ENCODE results near the gene NAPSA. TPM values are rescaled to one million over a fixed set of nuclear protein-coding genes. Genes with fewer than 3 reads are reported as not detected.
"Not testable (repeated sequence)": the region's sequence is repeated elsewhere in the genome, so short reads cannot be mapped to it uniquely, and the experiment has no call there.

Gene NAPSA
- polyA plus RNA-seq, 1 of the 3 experiments (the other 2 are of a cell fraction) = 0.43 TPM

DNA sequence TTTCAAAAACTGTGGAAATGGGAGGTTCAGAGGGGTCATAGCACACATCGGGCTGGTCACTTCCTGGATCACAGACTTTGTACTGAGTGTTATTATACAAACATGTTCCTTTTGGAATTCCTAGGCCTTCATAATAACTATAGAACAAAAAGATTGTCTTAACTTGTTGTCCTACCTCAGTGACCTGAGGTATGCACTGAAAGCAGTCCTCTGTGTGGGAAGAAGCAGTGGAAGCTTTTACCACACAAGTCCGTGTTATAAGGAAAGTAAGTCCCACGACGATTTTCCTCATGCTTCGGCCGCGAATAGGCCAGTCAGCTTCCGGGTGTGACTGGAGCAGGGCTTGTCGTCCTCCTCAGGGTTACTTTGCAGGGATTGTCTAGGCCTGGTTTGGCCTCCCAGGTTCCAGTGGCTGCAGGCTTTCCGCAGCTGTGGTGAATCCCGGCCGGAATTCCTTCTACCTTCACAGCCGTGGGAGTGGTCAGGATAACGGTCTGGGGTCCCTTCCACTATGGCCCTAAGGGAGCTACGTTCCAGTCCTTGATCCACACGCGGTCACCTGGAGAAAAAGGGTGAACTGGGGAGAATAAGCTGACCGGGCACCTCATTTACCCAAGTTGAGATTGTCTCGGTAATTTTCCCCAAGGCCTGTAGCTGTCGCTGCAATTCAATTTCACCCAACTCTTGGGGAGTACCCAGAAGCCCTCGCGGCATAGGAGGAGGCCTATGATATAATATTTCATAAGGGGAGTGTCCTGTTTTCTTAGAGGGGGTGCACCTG is 16.0 kb downstream of the NAPSA start:
- ChIA-PET CTCF (no interaction called here), POLR2A (no interaction called here)
- H3K9me2 ChIP-seq = no peaks in the 10 kb centered on the region
- H3K36me3 ChIP-seq (replicated peaks in 1 of 2; ENCODE audit: control insufficient read depth in 1 of 2, insufficient read depth in 2 of 2, low read length in 1 of 2) = no peaks in the 10 kb centered on the region
- no peak overlapping the region for H3K4me2 ChIP-seq
- 69% methylated on average over 20 of the region's 22 CpGs for WGBS (ENCODE audit: low lambda C conversion rate)
- TF ChIP-seq SIN3A (IDR thresholded peaks at IDR 0.05; ENCODE audit: borderline replicate concordance, low read depth, low read length) (no peak), GATA2 (CRISPR knock-in tag; IDR thresholded peaks at IDR 0.05) (no peak), POLR2AphosphoS5 (IDR thresholded peaks at IDR 0.05; ENCODE audit: low read depth, low read length) (no peak), MEF2A (IDR thresholded peaks at IDR 0.05; ENCODE audit: borderline replicate concordance, low read depth) (no peak), EZH2phosphoT487 (IDR thresholded peaks at IDR 0.05; ENCODE audit: borderline replicate concordance, low read depth) (no peak), MXI1 (IDR thresholded peaks at IDR 0.05; ENCODE audit: low read depth, low read length) (no peak), JUND (IDR thresholded peaks at IDR 0.05) (no peak), TCF12 (IDR thresholded peaks at IDR 0.05) (no peak)
- TF ChIP-seq, protein P1, sequence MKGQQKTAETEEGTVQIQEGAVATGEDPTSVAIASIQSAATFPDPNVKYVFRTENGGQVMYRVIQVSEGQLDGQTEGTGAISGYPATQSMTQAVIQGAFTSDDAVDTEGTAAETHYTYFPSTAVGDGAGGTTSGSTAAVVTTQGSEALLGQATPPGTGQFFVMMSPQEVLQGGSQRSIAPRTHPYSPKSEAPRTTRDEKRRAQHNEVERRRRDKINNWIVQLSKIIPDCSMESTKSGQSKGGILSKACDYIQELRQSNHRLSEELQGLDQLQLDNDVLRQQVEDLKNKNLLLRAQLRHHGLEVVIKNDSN (IDR thresholded peaks at IDR 0.05; ENCODE audit: borderline replicate concordance, low read depth) = no peak
- TF ChIP-seq, protein P2, sequence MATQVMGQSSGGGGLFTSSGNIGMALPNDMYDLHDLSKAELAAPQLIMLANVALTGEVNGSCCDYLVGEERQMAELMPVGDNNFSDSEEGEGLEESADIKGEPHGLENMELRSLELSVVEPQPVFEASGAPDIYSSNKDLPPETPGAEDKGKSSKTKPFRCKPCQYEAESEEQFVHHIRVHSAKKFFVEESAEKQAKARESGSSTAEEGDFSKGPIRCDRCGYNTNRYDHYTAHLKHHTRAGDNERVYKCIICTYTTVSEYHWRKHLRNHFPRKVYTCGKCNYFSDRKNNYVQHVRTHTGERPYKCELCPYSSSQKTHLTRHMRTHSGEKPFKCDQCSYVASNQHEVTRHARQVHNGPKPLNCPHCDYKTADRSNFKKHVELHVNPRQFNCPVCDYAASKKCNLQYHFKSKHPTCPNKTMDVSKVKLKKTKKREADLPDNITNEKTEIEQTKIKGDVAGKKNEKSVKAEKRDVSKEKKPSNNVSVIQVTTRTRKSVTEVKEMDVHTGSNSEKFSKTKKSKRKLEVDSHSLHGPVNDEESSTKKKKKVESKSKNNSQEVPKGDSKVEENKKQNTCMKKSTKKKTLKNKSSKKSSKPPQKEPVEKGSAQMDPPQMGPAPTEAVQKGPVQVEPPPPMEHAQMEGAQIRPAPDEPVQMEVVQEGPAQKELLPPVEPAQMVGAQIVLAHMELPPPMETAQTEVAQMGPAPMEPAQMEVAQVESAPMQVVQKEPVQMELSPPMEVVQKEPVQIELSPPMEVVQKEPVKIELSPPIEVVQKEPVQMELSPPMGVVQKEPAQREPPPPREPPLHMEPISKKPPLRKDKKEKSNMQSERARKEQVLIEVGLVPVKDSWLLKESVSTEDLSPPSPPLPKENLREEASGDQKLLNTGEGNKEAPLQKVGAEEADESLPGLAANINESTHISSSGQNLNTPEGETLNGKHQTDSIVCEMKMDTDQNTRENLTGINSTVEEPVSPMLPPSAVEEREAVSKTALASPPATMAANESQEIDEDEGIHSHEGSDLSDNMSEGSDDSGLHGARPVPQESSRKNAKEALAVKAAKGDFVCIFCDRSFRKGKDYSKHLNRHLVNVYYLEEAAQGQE (IDR thresholded peaks at IDR 0.05; ENCODE audit: low read depth, low read length) = no peak
- TF ChIP-seq, protein P3, sequence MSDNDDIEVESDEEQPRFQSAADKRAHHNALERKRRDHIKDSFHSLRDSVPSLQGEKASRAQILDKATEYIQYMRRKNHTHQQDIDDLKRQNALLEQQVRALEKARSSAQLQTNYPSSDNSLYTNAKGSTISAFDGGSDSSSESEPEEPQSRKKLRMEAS (IDR thresholded peaks at IDR 0.05; ENCODE audit: low read depth) = no peak
- no peak for DNase-seq
- H3F3A ChIP-seq (replicated peaks; ENCODE audit: insufficient read depth) = no peaks in the 10 kb centered on the region
- H3K4me1 ChIP-seq (ENCODE audit: control insufficient read depth in 1 of 2, insufficient read depth in 2 of 2, low read depth in 1 of 2, low read length in 1 of 2) = no peaks in the 10 kb centered on the region
- no peaks in the 10 kb centered on the region for H3K79me2 ChIP-seq (ENCODE audit: insufficient read depth)
- 0 out of 2 replicates have a peak, but pooled peaks cover 11% of the 10 kb centered on the region for H3K9me3 ChIP-seq
- no peak overlapping the region for H3K9ac ChIP-seq
- no peak overlapping the region for H3K4me3 ChIP-seq (ENCODE audit: low read depth in 2 of 2, low read length in 1 of 2)
- H3K27ac ChIP-seq (ENCODE audit: low read depth in 2 of 2, low read length in 1 of 2) = no peak overlapping the region
- no peaks in the 10 kb centered on the region for H3K27me3 ChIP-seq (ENCODE audit: insufficient read depth)
- H4K20me1 ChIP-seq (ENCODE audit: insufficient read depth) = no peaks in the 10 kb centered on the region
- H2AFZ ChIP-seq (ENCODE audit: low read depth) = no peak overlapping the region

DNA sequence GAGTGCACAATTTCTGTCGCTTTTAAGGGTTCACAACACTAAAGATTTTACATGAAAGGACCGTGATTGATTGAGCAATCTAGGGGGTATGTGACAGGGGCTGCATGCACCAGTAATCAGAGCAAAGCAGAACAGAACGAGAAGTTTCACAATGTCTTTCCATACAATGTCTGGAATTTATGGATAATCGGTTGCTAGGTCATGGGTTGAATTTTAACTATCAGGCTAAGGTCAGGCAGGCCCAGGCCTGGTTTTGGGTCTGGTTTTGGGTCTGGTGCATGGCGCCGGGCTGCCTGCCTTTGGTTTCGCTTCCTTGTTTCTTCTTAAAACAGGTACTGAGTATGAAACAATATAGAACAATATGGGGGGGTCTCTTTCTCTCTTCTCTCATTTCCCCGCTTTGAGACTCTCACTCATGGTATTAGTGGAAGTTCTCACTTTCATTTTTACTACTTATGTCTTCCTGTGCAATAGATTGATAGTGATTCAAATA is 18.3 kb downstream of the NAPSA start:
- not testable (repeated sequence) for H3K9me2 ChIP-seq; H3F3A ChIP-seq (replicated peaks; ENCODE audit: insufficient read depth); H3K9ac ChIP-seq; H3K27me3 ChIP-seq (ENCODE audit: insufficient read depth); H3K4me2 ChIP-seq; H3K36me3 ChIP-seq (replicated peaks in 1 of 2; ENCODE audit: control insufficient read depth in 1 of 2, insufficient read depth in 2 of 2, low read length in 1 of 2); H3K79me2 ChIP-seq (ENCODE audit: insufficient read depth); H4K20me1 ChIP-seq (ENCODE audit: insufficient read depth); H3K4me1 ChIP-seq (ENCODE audit: control insufficient read depth in 1 of 2, insufficient read depth in 2 of 2, low read depth in 1 of 2, low read length in 1 of 2); DNase-seq; H3K4me3 ChIP-seq (ENCODE audit: low read depth in 2 of 2, low read length in 1 of 2); H3K27ac ChIP-seq (ENCODE audit: low read depth in 2 of 2, low read length in 1 of 2); H2AFZ ChIP-seq (ENCODE audit: low read depth)
- CTCF ChIA-PET = interaction anchor here (0.6 to 1.8 kb wide), 3 partner anchors 10 to 22 kb away, joined by 3 to 8 read pairs (median 3); no protein-coding TSS in a partner anchor
- POLR2A ChIA-PET = interaction anchor here (0.6 to 1.5 kb wide), 2 partner anchors 10 to 1570 kb away, joined by 3 to 4 read pairs; no protein-coding TSS in a partner anchor
- 57% methylated on average over 8 of the region's 8 CpGs for WGBS (ENCODE audit: low lambda C conversion rate)
- 0 out of 2 replicates have a peak, but pooled peaks cover 14% of the 10 kb centered on the region for H3K9me3 ChIP-seq
